OCI-LY3 (cell line): Measurements from ENCODE around the gene GTSE1.

Experiments used
- H2AFZ ChIP-seq: fragments of 200-600, 300-600 bp; shearing (Covaris generic); 2 replicates; pipeline ENCODE4 v1.6.0; 2014; ENCODE audit warnings: antibody characterized with exemption, low read depth, low read length
- H3K27ac ChIP-seq: fragments of 200-600, 300-600 bp; sonication (generic); 2 replicates; pipeline ENCODE4 v1.5.1; 2014; ENCODE audit warnings: mild to moderate bottlenecking, low read length, moderate library complexity, mixed read lengths
- H3K27me3 ChIP-seq: fragments of 200-600, 300-600 bp; sonication (generic); 2 replicates; pipeline ENCODE4 v1.6.1; 2014; ENCODE audit warnings: low read depth, low read length, mixed read lengths
- H3K36me3 ChIP-seq: fragments of 200-600, 300-600 bp; sonication (generic); replicated peaks from 2 replicates; pipeline ENCODE3; 2014; ENCODE audit warnings: low read depth, low read length, mixed read lengths
- H3K4me1 ChIP-seq: fragments of 300-600, 200-600 bp; sonication (generic); 2 replicates; pipeline ENCODE4 v1.6.1; 2014; ENCODE audit warnings: low read length, mixed read lengths
- H3K4me2 ChIP-seq: fragments of 200-600, 300-600 bp; sonication (generic); 2 replicates; pipeline ENCODE4 v1.6.1; 2014; ENCODE audit warnings: low read length, mixed read lengths
- H3K4me3 ChIP-seq: fragments of 300-600, 200-600 bp; sonication (generic); 2 replicates; pipeline ENCODE4 v1.5.1; 2014; ENCODE audit warnings: antibody characterized with exemption, mild to moderate bottlenecking, low read length, moderate library complexity
- H3K79me2 ChIP-seq: fragments of 300-600, 200-600 bp; shearing (Covaris generic); 2 replicates; pipeline ENCODE4 v1.6.1; 2014; ENCODE audit warnings: mild to moderate bottlenecking, low read length, mixed read lengths
- H3K9ac ChIP-seq: fragments of 300-600, 200-600 bp; shearing (Covaris generic); 2 replicates; pipeline ENCODE4 v1.6.0; 2014; ENCODE audit warnings: mild to moderate bottlenecking, low read length, moderate library complexity
- H3K9me3 ChIP-seq: fragments of 200-600, 300-600 bp; shearing (Covaris generic); 2 replicates; pipeline ENCODE4 v1.6.1; 2014; ENCODE audit warnings: low read length, mixed read lengths; ENCODE audit not compliant: insufficient read depth
- H4K20me1 ChIP-seq: fragments of 200-600, 300-600 bp; sonication (generic); 2 replicates; pipeline ENCODE4 v1.6.1; 2016; ENCODE audit warnings: low read length, mixed read lengths; ENCODE audit not compliant: insufficient read depth
- EZH2phosphoT487 ChIP-seq: fragments of 200-600 bp; shearing (Covaris generic); IDR thresholded peaks from 2 replicates; pipeline ENCODE4 v1.6.1; 2018; ENCODE audit warnings: antibody characterized with exemption, mixed run types, low read depth
- TF ChIP-seq, protein P1 (sequence below): fragments of 200-600, 300-600 bp; sonication (generic); IDR thresholded peaks from 2 replicates; pipeline ENCODE4 v1.5.1; 2014; ENCODE audit warnings: antibody characterized with exemption, low read length, low read depth

The GTSE1 gene

DNA sequence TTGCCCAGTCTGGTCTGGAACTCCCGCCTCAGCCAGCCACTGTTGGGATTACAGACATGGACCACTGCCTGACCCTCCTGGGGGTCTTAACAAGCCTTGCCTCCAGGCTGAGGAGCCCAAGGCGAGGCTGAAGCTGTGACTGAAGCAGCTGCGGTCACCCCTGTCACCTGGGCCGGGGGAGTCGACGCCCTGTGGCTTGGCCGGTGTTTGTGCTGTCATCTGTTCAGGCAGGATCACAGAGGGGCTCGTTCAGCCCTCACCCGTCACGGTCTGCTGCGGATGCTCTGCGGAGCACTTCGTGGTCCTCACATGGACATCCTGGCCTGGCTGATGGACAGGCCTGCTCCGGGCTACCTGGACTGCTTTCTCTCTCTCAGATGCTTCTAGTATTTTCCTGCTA lies 62.7 kb downstream of the GTSE1 start:
- H3K4me2 ChIP-seq: no peak overlapping the region
- H3K9me3 ChIP-seq: no peaks in the 10 kb centered on the region
- TF ChIP-seq, protein P1, sequence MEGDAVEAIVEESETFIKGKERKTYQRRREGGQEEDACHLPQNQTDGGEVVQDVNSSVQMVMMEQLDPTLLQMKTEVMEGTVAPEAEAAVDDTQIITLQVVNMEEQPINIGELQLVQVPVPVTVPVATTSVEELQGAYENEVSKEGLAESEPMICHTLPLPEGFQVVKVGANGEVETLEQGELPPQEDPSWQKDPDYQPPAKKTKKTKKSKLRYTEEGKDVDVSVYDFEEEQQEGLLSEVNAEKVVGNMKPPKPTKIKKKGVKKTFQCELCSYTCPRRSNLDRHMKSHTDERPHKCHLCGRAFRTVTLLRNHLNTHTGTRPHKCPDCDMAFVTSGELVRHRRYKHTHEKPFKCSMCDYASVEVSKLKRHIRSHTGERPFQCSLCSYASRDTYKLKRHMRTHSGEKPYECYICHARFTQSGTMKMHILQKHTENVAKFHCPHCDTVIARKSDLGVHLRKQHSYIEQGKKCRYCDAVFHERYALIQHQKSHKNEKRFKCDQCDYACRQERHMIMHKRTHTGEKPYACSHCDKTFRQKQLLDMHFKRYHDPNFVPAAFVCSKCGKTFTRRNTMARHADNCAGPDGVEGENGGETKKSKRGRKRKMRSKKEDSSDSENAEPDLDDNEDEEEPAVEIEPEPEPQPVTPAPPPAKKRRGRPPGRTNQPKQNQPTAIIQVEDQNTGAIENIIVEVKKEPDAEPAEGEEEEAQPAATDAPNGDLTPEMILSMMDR: no peak
- no peak for TF ChIP-seq EZH2phosphoT487
- no peak overlapping the region for H3K27ac ChIP-seq
- H3K27me3 ChIP-seq: no peaks in the 10 kb centered on the region
- H3K9ac ChIP-seq: no peak overlapping the region
- H3K36me3 ChIP-seq: peaks cover 26% of the 10 kb centered on the region
- H3K79me2 ChIP-seq: no peaks in the 10 kb centered on the region
- no peak overlapping the region for H3K4me3 ChIP-seq
- H2AFZ ChIP-seq: no peak overlapping the region
- H4K20me1 ChIP-seq: peaks cover 4% of the 10 kb centered on the region
- peaks cover 21% of the 10 kb centered on the region for H3K4me1 ChIP-seq

DNA sequence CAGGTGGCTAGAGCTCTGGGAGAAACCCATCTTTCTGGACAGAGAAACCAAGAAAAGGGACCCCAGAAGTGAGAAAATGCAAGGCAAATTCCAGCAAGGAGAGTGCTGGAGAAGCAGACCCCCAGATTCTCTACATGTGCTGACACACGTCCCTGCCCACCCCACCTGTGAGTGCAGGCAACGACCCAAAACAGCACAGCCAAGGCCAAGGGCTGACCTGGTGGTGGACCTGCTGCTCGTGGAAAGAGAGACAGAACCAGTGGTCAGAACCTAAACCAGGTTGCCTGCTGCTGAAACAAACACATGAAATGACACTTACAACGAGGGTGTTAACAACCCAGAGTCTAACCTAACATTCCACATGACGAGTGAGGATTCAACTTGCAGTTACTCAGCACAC lies 63.4 kb downstream of the GTSE1 start:
- Histone ChIP-seq H3K27ac (no peak overlapping the region), H3K9me3 (no peaks in the 10 kb centered on the region), H3K9ac (no peak overlapping the region), H3K4me3 (no peak overlapping the region), H4K20me1 (peaks cover 2% of the 10 kb centered on the region), H3K79me2 (no peaks in the 10 kb centered on the region), H3K4me2 (no peak overlapping the region), H3K36me3 (peaks cover 26% of the 10 kb centered on the region), H3K4me1 (peaks cover 21% of the 10 kb centered on the region), H2AFZ (no peak overlapping the region), H3K27me3 (no peaks in the 10 kb centered on the region)
- no peak for TF ChIP-seq EZH2phosphoT487
- TF ChIP-seq, protein P1: no peak

DNA sequence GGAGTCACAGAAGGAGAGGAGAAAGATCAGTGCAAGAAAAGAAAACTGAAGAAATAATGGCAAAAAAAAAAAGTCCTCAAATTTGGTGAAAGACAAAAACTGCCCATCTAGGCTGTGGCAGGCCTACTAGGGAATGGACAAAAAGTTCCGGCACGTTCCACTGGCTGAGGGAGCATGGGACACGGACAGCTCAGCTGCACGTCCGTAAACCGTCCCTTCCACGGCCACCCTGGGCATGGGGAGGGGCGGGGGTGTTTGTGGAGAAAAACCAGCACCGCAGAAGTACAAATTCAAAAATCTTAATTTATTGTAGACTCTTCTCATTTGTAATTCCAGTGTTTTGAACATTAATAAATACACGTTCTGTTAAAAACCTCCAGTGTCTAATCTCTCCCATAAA lies 64.2 kb downstream of the GTSE1 start:
- Histone ChIP-seq H4K20me1 (no peaks in the 10 kb centered on the region), H2AFZ (no peak overlapping the region), H3K79me2 (no peaks in the 10 kb centered on the region), H3K4me3 (no peak overlapping the region), H3K4me1 (peaks cover 21% of the 10 kb centered on the region), H3K36me3 (peaks cover 22% of the 10 kb centered on the region), H3K4me2 (no peak overlapping the region), H3K27me3 (no peaks in the 10 kb centered on the region), H3K9ac (no peak overlapping the region), H3K9me3 (no peaks in the 10 kb centered on the region), H3K27ac (no peak overlapping the region)
- TF ChIP-seq EZH2phosphoT487: no peak
- TF ChIP-seq, protein P1: no peak

- no peaks in the 10 kb centered on the region for H3K9me3 ChIP-seq
- peaks cover 5% of the 10 kb centered on the region; the same call in 1 of the 2 replicates for H3K27me3 ChIP-seq
- no peak overlapping the region for H3K9ac ChIP-seq
- H3K4me3 ChIP-seq: peak overlapping the region; percentile 3; the same call in 1 of the 2 replicates
- no peaks in the 10 kb centered on the region for H3K79me2 ChIP-seq
- H3K36me3 ChIP-seq: peaks cover 13% of the 10 kb centered on the region
- H3K4me1 ChIP-seq: peaks cover 27% of the 10 kb centered on the region
- H3K27ac ChIP-seq: peak overlapping the region; percentile 36
- H4K20me1 ChIP-seq: no peaks in the 10 kb centered on the region
- no peak overlapping the region for H2AFZ ChIP-seq
- TF ChIP-seq, protein P1: no peak
- no peak for TF ChIP-seq EZH2phosphoT487
- peak overlapping the region; percentile 56 for H3K4me2 ChIP-seq
Observed at GRCh38 chr22:46361826-46362202, 65.1 kb downstream of the GTSE1 start.
